GM21515 (cell line): Measurements from ENCODE around the gene LRP2BP.

Experiments used
- ATAC-seq: cut with Tn5 transposase; IDR thresholded peaks from one replicate; pipeline ENCODE4 v1.9.1; 2021; ENCODE audit not compliant: unreplicated experiment

Gene LRP2BP

DNA sequence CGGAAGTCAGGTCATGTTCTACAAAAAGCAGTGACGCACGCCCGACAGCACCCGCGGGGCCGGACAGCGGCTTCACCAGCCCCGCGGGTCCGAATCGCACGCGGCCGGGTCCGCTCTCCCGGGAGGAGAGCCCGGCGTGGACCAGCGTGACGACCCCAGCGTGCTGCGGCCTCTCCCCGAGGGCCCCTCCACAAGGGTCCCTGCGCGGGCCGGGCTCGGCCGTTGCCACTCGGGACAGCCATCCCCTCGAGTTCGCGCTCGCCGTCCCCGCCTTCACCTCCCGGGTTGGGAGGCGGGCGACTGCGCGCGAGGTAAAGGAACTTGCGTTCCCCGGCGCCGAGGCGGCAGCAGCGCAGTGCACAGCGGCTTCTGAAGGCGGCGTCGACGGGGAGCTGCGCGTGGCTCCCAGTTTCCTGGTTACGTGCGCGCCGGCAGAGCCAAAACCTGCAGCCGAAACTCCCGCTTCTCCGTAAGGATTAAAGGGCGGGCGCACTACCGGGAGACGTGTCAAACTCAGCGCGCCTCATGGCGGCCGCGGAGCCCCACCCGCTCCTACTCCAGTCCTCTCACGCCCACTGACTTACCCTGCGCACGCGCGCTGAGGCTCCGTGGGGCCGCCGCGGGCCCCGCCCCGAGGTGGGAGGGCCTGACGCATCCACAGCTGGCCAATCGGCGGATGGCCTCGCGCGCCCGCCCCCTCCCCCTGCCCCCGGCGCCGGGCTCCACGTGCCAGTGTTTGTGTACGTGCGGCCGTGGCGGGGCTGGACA, 416 bp upstream of the LRP2BP start:
- ATAC-seq, result peak; percentile 77

DNA sequence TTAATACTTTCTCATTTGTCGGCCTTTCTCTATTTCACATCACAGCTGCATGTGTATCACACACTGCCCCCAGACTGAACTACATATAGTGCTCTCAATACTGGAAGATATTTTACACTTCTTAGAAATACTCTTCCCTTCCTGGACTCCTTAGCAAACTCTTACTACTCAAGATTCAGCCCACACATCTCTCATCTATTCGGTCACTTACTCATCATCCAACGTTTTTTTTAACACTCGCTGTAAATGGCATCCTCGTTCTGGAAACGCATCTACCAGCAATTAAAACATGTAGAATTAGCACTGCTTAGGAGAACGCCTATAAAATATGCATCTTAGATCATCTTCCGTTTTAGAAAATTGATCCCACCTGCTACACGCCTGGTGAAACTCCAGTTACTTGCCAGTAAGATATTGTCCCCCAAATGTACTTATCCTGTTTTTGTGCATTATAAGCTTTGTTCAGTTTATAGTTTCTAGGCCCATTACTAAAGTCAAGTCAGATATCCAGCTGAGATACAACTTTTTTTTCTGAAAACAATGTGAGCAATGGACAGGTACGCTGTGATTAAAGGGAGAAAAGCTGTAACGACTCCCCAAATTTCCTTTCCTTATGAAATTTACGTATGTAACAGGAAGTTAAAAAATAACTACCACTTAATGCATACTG, 1.0 kb downstream of the LRP2BP start:
- ATAC-seq, result no peak

- ATAC-seq, result no peak
These were observed 3.6 kb downstream of the LRP2BP start for GRCh38 chr4:185392156-185392555.

DNA sequence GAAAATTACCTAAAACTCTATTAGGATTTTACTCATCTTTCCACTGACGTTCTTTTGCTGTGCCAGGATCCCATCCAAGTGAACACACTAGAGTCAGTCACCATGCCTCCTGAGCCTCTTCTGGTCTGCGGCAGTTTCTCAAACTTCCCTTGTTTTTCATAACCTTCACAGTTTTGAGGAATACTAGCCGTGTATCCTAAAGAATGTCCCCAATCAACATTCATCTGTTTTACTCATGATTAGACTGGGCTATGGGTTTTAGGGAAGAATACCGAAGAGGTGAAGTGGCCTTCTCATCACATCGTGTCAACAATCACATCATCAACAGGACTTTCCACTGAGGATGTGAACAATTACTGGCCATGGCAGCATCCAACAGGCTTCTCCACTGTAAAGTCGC, 4.8 kb downstream of the LRP2BP start:
- no peak for ATAC-seq

GRCh38 chr4:185387957-185388356, 7.8 kb downstream of the LRP2BP start:
- ATAC-seq, result no peak

- no peak for ATAC-seq
These were observed 10.8 kb downstream of the LRP2BP start for GRCh38 chr4:185384930-185385331.

DNA sequence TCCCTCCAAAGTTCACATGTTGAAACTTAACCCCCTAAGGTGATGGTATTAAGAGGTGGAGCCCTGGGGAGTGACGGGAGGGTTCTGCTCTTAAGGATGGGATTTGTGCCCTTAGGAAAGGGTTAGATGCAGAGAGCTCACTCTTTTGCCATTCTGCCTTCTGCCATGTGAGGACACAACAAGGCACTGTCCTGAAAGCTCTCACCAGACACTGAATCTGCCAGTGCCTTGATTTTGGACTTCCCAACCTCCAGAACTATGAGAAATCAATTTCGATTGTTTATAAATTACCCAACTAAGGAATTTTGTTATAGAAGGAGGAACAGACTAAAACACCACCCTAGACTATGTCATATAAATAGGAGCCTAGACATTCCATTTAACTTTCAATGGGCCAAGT, 11.7 kb downstream of the LRP2BP start:
- no peak for ATAC-seq

DNA sequence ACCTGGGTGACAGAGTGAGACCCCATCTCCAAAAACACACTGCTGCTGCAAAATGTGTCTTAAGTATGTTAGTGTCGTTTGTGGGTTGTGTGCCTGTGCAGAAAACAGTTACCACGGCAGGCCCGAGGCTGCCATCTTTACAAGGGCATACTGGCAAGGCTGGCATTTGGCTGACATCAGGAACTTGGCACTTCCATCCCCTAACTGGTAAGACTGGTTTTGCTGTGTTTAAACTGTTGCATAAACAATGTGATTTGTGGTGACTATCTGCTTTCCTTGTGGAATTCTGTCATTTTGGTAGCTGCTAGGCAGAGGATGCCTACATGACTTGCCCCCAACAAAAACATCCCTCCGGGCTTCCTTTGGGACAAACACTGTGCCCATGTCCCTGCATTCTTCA, 12.3 kb downstream of the LRP2BP start:
- ATAC-seq, result no peak

DNA sequence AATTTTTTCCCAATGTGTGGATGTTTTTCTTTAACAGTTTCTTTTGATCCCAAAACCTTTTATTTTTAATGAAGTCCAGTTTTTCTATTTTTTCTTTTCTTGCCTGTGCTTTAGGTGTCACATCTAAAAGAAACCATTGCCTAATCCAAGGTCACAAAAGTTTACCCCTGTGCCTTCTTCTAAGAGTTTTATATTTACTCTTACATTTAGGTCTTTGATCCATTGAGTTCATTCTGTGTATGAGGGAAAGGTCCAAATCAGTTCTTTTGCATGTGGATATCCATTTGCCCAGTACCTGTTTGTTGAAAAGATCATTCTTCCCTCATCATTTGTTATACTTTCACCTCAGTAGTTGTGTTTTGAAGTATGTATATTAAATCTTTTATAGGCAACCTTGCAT, 13.0 kb downstream of the LRP2BP start:
- ATAC-seq, result no peak

DNA sequence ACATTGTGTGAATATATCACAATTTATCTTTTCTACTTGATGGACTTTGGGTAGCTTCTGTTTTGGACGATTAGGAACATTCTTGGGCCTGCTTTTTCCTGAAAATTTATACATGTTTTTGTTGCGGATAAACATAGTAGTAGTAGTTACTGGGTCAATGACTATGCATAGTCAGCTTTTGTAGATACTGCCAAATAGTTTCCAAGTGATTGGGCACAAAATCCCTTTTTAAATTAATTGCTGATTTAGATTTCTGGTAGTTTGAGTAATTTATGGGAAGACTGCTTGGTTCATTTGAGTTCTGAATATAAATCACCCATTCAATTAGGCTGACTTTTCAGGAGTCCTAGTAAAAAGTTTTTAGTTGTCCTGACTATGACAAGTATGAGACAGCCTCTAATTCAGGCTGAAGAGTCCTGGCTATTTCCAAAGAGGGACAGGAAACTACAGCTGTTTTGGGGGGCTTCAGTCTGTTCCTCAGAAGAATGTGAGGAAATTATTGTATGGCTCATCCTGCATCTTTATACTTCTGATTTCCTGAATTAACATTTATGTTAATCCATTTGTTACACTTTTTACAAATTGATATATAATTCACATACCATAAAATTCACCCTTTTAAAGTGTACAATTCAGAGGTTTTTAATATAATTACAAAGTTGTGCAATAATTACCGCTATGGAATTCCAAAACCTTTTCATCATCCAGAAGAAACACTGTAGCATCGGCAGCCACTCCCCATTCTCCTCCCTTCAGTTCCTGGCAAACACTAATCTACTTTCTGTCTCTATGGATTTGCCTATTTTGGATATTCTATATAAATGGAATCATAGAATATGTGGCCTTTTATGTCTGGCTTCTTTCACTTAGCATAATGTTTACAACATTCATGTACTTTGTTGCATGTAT, 14.2 kb downstream of the LRP2BP start:
- no peak for ATAC-seq

GRCh38 chr4:185380320-185380719, 15.4 kb downstream of the LRP2BP start:
- no peak for ATAC-seq

DNA sequence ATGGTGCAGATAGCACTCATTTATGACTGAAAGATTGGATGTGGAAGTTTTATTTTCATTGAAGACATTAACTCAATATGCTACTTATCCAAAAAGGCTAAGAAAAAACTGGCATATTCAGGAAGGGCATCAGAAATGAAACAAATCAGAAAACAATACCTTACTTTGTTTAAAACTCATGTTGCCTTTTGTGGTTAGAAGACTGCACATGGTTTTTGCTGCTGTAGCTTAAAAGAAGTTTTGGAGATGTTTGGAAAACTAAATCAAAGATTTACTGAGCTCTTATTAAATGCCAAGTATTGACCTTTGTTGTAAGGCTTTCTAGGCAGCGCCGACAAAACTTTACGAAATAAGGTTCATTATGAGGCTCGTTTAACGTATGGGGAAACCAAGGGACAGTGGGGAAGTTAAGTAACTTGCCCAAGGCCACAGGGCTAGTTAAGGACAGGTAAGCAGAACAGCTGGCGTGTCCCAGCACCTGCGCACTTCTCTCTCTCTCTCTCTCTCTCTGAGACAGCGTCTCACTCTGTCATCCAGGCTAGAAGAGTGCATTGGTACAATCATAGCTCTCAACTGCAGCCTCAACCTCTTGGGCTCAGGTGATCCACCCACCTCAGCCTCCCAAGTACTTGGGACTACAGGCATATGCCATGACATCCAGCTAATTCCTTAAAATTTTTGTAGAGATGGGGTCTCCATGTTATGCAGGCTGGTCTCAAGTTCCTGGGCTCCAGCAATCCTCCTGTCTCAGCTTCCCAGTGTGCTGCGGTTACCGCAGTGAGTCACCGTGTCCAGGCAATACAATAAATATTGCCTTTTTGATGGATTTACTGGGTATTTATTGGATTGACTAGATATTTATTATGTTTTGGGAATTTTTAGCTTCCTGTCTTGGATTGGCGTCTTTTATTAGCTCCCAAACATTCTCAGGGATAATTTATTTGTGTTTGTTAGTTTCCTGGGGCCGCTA, 16.1 kb downstream of the LRP2BP start:
- no peak for ATAC-seq

DNA sequence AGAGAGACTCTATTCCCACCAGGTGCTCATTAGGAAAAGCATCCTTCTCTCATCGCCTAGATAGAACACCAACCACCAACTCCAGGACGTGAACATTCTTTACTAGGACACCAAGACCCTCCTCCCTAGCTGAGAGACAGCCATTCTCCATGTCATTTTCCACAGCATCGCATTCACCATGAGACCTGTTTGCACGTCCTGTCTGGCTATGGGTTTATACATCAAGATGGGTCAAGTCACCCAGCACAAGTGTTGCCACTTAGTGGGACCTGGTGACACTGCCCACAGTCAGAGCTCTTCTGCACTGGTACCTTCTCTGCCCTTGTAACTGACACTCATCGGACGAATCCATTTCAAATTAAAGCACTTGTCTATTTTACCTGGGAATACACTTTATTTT, 17.5 kb downstream of the LRP2BP start:
- no peak for ATAC-seq

DNA sequence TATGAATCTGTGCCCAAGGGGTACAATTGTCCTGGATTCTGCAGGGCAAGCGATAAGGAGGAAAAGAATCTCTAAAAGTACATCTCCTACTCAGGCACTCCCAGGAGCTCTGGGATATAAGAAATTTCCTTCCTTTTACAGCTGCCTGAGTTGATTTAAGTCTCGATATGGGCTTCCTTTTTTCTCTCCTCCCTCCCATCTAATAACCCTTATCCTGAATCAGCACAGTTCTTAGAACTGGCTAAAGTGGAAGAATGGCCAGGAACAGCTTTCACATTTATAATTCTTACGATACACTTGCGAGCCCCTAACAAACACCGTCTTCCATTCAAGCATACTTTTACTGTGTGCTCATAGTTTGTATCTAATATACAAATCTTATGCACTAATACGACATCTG, 21.2 kb downstream of the LRP2BP start:
- ATAC-seq, result no peak

DNA sequence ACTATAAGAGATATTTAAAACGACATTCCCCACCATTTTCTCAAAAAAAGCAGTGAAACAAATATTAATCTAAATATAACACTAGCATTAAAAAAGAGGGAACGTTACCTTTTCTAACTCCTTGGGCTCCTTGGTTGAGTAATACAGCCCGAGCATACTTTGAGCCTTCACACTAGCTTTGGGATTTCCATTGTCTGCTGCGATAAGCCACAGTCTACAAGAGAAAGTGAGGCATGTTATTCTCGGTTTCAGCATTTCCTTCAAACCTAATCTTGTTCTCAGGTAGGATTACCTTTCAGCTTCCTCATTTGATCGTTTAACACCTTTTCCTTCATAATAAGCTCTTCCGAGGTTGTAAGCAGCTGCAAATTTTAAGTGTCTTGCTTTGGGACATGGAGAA, 21.7 kb downstream of the LRP2BP start:
- ATAC-seq, result no peak

DNA sequence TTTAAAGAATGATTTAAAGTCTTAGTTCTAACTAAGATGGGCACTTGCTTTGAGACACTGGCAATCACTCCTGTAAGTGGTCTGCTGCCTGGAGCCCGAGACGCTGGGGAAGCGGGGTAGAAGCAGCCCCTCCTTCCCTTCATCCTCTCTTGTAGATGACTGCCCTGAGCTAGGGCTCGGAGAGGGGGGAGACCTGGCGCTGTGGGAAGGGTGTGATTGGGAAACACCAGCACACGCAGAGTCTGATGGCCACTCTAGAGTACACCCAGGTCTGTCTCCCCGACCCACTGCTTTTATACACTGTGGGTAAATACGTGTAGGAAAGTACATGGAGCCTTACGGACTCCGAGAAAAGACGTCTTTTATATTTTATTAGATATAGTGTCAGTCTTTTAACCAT, 24.0 kb downstream of the LRP2BP start:
- ATAC-seq, result no peak

DNA sequence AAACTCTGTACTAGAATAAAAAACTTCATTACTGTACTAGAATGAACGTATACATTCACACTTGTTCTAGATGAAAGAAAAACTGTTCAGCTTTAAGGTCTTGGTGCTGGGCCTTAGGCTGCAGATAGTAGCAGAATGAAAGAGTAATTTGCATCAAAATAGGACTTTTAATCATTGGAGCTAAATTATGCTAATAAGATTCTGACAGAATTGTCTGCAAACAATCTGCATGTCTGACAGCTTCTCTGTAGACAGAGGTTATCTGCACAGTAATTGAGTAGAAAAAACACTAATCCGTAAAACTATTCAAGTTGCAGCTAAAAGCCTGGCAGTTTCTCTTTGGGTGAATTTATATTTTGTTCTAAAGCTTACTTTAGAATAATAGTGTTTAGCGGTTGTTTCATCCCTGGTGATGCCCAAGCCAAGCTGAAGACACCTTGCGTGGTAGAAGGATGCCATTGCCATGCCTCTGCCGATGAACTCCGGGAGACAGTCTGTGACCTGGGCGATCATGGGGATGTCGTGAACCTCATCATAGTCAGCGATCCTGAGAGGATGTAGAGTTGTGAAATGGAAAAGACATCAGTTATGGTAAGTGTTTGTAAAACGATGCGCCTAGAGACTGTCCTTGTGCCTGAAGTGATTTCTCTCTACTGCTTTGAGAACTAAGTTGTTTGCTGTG, 25.3 kb downstream of the LRP2BP start:
- ATAC-seq, result no peak

DNA sequence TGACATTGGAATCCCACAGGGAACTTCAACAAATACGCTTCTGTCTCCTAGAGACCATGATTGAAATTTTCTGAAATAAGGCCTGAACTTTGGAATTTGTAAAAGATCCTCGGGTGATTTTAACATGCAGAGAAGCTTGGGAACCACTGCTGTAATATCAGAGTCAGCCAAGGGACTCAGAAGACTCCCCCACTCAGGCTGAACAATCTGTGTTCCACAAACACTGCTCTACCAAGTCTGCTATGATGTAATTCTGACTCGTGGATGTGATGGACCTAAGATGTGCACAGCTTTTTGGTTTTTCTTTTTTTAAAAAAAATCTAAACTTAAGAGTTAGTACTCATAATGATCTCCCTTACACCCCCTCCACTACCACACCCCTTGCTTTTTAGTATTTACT, 26.0 kb downstream of the LRP2BP start:
- no peak for ATAC-seq

GRCh38 chr4:185364886-185365285, 30.8 kb downstream of the LRP2BP start:
- no peak for ATAC-seq

DNA sequence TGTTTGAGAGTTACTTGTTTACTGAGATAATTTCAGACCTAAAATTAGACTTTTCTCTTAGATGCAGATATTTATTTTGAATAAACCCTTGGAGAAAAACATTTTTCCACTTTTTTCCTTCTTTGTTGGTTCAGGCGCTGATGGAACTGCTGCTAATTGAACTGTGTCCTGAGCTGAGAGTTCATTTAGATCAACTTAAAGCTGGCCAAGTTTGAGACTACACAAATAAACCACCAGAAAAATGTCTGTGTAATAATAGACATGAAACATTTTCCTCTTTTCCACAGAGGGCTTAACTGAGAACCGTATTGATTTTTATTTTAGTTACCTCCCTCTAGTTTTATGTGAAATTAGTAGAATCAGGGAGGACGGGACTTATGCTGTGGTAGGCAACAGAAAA, 32.5 kb downstream of the LRP2BP start:
- ATAC-seq, result no peak
